HepG2 (cell line): Measurements from ENCODE around the gene C1QTNF12. TPM values are rescaled to one million over a fixed set of nuclear protein-coding genes. Genes with fewer than 3 reads are reported as not detected.
"Not testable (repeated sequence)": the region's sequence is repeated elsewhere in the genome, so short reads cannot be mapped to it uniquely, and the experiment has no call there.

Source experiments
- ATAC-seq: fragments of 200-7000 bp; cut with Tn5 transposase; 3 replicates; pipeline ENCODE4 v1.9.1; 2020; ENCODE audit warnings: mild to moderate bottlenecking, moderate library complexity
- BruUV-seq: library from RNA; stranded (reverse); fragments of 400-500 nt; replicated peaks from 2 replicates; lab custom pipeline; 2021; lab: Mats Ljungman, UMichigan
- CTCF ChIA-PET: fragments of 300-600 bp; formaldehyde crosslinking; extraction: SDS; loops from one replicate; lab custom pipeline; 2021; ENCODE audit warnings: low total read pairs, inconsistent platforms, low intra/inter-chr PET ratio; lab: Yijun Ruan, JAX
- POLR2A ChIA-PET: fragments of 350-600 bp; sonication (Branson Sonifier 250); formaldehyde crosslinking; loops from one replicate; lab custom pipeline; 2020; ENCODE audit warnings: antibody characterized with exemption, inconsistent platforms; lab: Yijun Ruan, JAX
- DNase-seq: peaks from one replicate; pipeline ENCODE4 v3.0.0-alpha.2; 2015; ENCODE audit warnings: low spot score
- FAIRE-seq: peaks from 3 replicates; lab custom pipeline; 2011; peaks lifted over from hg19 to GRCh38; lab: Jason Lieb, UNC
- H2AFZ ChIP-seq: one replicate; pipeline ENCODE4 v1.6.1; 2011; ENCODE audit warnings: low read length, inconsistent platforms
- H3K27ac ChIP-seq: fragments of 300-600 bp; 3 replicates; pipeline ENCODE4 v1.8.0; 2011; ENCODE audit warnings: mixed run types, mild to moderate bottlenecking, mixed read lengths, low read length, inconsistent platforms; ENCODE audit not compliant: insufficient read depth; ENCODE audit errors: extremely low read length
- H3K27me3 ChIP-seq, 2 experiments: fragments of 200-600 bp in 1 of 2; 2 replicates in 1 of 2; 3 replicates in 1 of 2; pipeline versions ENCODE4 v1.6.0 to v1.8.0; 2011; ENCODE audit warnings: low read length in 2 of 2, mild to moderate bottlenecking in 2 of 2, moderate library complexity in 2 of 2, inconsistent platforms in 1 of 2; ENCODE audit not compliant: insufficient read depth in 2 of 2, control insufficient read depth in 1 of 2
- H3K36me3 ChIP-seq, 2 experiments: fragments of 200-600 bp in 1 of 2; replicated peaks in 1 of 2; 2 replicates in 1 of 2; 3 replicates in 1 of 2; pipeline versions ENCODE4 v1.5.1 to v1.8.0; 2011; ENCODE audit warnings: low read length in 2 of 2, inconsistent platforms in 1 of 2; ENCODE audit not compliant: insufficient read depth in 2 of 2, control insufficient read depth in 1 of 2
- H3K4me1 ChIP-seq: 2 replicates; pipeline ENCODE4 v1.5.1; 2012; ENCODE audit warnings: low read length, inconsistent platforms; ENCODE audit not compliant: insufficient read depth
- H3K4me2 ChIP-seq: 2 replicates; pipeline ENCODE4 v1.6.0; 2011; ENCODE audit warnings: low read depth, low read length, inconsistent platforms
- H3K4me3 ChIP-seq, 3 experiments: fragments of 200-600 bp in 1 of 3; sonication (generic), shearing (Covaris generic) in 1 of 3; replicated peaks in 1 of 3; 2 replicates each; pipeline ENCODE4 v1.5.1; 2011 to 2016; ENCODE audit warnings: low read length in 3 of 3, inconsistent platforms in 2 of 3, low read depth in 2 of 3, mild to moderate bottlenecking in 2 of 3, control low read depth in 1 of 3, mixed read lengths in 1 of 3; ENCODE audit not compliant: insufficient read depth in 1 of 3
- H3K79me2 ChIP-seq: one replicate; pipeline ENCODE4 v1.6.1; 2011; ENCODE audit warnings: low read length, inconsistent platforms; ENCODE audit not compliant: insufficient read depth
- H3K9ac ChIP-seq: 2 replicates; pipeline ENCODE4 v1.6.0; 2011; ENCODE audit warnings: mild to moderate bottlenecking, low read depth, low read length, inconsistent platforms; ENCODE audit not compliant: insufficient read depth
- H3K9me3 ChIP-seq: 2 replicates; pipeline ENCODE4 v1.5.1; 2012; ENCODE audit warnings: mild to moderate bottlenecking, low read length
- H4K20me1 ChIP-seq: 2 replicates; pipeline ENCODE4 v1.6.0; 2011; ENCODE audit warnings: inconsistent platforms, mild to moderate bottlenecking, low read length, moderate library complexity; ENCODE audit not compliant: insufficient read depth
- CENPX ChIP-seq: sonication (generic); formaldehyde crosslinking; IDR thresholded peaks from 2 replicates; pipeline ENCODE4 v1.9.0; 2021; ENCODE audit warnings: mild to moderate bottlenecking, missing genetic modification reagents, moderate library complexity
- CREB3 ChIP-seq: sonication (generic); formaldehyde crosslinking; IDR thresholded peaks from 2 replicates; pipeline ENCODE4 v1.5.0; 2020; ENCODE audit warnings: missing genetic modification reagents
- DDIT3 ChIP-seq: sonication (generic); formaldehyde crosslinking; IDR thresholded peaks from 2 replicates; pipeline ENCODE4 v1.4.0; 2020; ENCODE audit warnings: mild to moderate bottlenecking, missing genetic modification reagents
- NR0B2 ChIP-seq: sonication (generic); formaldehyde crosslinking; IDR thresholded peaks from 2 replicates; pipeline ENCODE4 v1.4.0; 2020; ENCODE audit warnings: mild to moderate bottlenecking, missing genetic modification reagents
- NR3C1 ChIP-seq: sonication (generic); formaldehyde crosslinking; IDR thresholded peaks from 2 replicates; pipeline ENCODE4 v1.4.0; 2020; ENCODE audit warnings: missing genetic modification reagents
- U2AF2 ChIP-seq: fragments of 200-400 bp; formaldehyde crosslinking; IDR thresholded peaks from 2 replicates; pipeline ENCODE4 v1.6.1; 2017; ENCODE audit warnings: low read depth, mild to moderate bottlenecking, low read length
- ZC3H13 ChIP-seq: sonication (generic); formaldehyde crosslinking; IDR thresholded peaks from 2 replicates; pipeline ENCODE4 v1.8.1; 2023; ENCODE audit warnings: mild to moderate bottlenecking, missing genetic modification reagents, moderate library complexity
- ZNF143 ChIP-seq: sonication (generic); formaldehyde crosslinking; IDR thresholded peaks from 2 replicates; pipeline ENCODE4 v1.4.0; 2020; ENCODE audit warnings: missing genetic modification reagents
- ZNF207 ChIP-seq: fragments of 450-650 bp; IDR thresholded peaks from 2 replicates; pipeline ENCODE4 v1.6.1; 2016; ENCODE audit warnings: antibody characterized with exemption, borderline replicate concordance
- ZNF746 ChIP-seq: sonication (generic); formaldehyde crosslinking; IDR thresholded peaks from 2 replicates; pipeline ENCODE4 v1.8.0; 2022; ENCODE audit warnings: mild to moderate bottlenecking, missing genetic modification reagents
- WGBS: methylation state at CpG from one replicate; pipeline ENCODE4 v1.1.6; 2017; ENCODE audit warnings: low lambda C conversion rate; 5-methylcytosine and 5-hydroxymethylcytosine counted together
- in situ Hi-C: cut with HindIII; loops from 2 replicates; pipeline ENCODE4 v1.10.0; 2017; ENCODE audit warnings: low pct_unique_long_range_greater_than_20kb; ENCODE audit not compliant: extremely low pct_ligation_motif_present
- intact Hi-C: fragments of 100-400 bp; cut with micrococcal nuclease; formaldehyde crosslinking; loops from one replicate; pipeline ENCODE4 v1.10.0; 2022; ENCODE audit not compliant: unreplicated experiment
- polyA plus RNA-seq, 8 experiments: library from polyadenylated mRNA; depleted of rRNA in 3 of 8; stranded (reverse) in 7 of 8; unstranded in 1 of 8; fragments of >200 nt; fragmentation: Illumina TruSeq in 4 of 8; extraction: Trizol in 4 of 8; gene quantifications; 2 replicates each; pipeline versions ENCODE4 v1.2.1 to v1.2.3, GENCODE V29; 2011 to 2016; ENCODE audit warnings: low read depth in 4 of 8, missing spikeins in 1 of 8, mixed read lengths in 1 of 8; ENCODE audit not compliant: insufficient read depth in 1 of 8
- total RNA-seq, 5 experiments: library from RNA; depleted of rRNA; stranded (reverse); fragments of >200 nt; fragmentation: Illumina TruSeq; extraction: Trizol; gene quantifications; 2 replicates each; pipeline ENCODE4 v1.2.3, GENCODE V29; 2016; ENCODE audit warnings: low read depth in 1 of 5
- TF ChIP-seq, protein P1 (sequence below): sonication (generic); formaldehyde crosslinking; IDR thresholded peaks from 2 replicates; pipeline ENCODE4 v1.5.0; 2020; ENCODE audit warnings: mild to moderate bottlenecking, missing genetic modification reagents

The C1QTNF12 gene
- total and polyA plus RNA-seq, 2 of the 13 experiments (the other 11 are each of a cell fraction or from before 2014, with no cell fraction given): 0.18 to 0.64 TPM

DNA sequence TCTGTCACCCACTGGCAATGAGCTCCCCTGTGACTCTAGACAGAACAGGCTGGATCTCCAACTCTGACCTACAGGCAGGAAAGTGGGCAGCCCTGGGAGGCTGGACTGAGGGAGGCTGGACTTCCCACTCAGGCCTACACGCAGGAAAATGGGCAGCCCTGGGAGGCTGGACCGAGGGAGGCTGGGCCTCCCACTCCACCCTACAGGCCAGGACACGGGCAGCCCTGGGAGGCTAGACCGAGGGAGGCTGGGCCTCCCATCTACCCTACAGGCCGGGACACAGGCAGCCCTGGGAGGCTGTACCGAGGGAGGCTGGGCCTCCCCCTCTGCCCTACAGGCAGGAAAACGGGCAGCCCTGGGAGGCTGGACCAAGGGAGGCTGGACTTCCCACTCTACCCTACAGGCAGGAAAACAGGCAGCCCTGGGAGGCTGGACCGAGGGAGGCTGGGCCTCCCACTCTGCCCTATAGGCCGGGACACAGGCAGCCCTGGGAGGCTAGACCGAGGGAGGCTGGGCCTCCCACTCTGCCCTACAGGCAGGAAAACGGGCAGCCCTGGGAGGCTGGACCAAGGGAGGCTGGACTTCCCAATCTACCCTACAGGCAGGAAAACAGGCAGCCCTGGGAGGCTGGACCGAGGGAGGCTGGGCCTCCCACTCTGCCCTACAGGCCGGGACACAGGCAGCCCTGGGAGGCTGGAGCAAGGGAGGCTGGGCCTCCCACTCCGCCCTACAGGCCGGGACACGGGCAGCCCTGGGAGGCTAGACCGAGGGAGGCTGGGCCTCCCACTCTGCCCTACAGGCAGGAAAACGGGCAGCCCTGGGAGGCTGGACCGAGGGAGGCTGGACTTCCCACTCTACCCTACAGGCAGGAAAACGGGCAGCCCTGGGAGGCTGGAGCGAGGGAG, 1.7 kb upstream of the C1QTNF12 start:
- in situ Hi-C loops, DNase-seq, H3K79me2 ChIP-seq, POLR2A ChIA-PET, H2AFZ ChIP-seq, H3K27me3 ChIP-seq, intact Hi-C loops, H3K9me3 ChIP-seq, H3K36me3 ChIP-seq, H3K27ac ChIP-seq, H4K20me1 ChIP-seq, FAIRE-seq, H3K4me2 ChIP-seq, H3K9ac ChIP-seq, ATAC-seq, CTCF ChIA-PET, BruUV-seq, H3K4me3 ChIP-seq, H3K4me1 ChIP-seq: not testable (repeated sequence)
- TF ChIP-seq, protein P1, sequence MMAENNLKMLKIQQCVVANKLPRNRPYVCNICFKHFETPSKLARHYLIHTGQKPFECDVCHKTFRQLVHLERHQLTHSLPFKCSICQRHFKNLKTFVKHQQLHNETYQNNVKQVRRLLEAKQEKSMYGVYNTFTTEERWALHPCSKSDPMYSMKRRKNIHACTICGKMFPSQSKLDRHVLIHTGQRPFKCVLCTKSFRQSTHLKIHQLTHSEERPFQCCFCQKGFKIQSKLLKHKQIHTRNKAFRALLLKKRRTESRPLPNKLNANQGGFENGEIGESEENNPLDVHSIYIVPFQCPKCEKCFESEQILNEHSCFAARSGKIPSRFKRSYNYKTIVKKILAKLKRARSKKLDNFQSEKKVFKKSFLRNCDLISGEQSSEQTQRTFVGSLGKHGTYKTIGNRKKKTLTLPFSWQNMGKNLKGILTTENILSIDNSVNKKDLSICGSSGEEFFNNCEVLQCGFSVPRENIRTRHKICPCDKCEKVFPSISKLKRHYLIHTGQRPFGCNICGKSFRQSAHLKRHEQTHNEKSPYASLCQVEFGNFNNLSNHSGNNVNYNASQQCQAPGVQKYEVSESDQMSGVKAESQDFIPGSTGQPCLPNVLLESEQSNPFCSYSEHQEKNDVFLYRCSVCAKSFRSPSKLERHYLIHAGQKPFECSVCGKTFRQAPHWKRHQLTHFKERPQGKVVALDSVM (CRISPR knock-in tag): peak; percentile 89
- WGBS: 67% methylated on average over 3 of the region's 21 CpGs

DNA sequence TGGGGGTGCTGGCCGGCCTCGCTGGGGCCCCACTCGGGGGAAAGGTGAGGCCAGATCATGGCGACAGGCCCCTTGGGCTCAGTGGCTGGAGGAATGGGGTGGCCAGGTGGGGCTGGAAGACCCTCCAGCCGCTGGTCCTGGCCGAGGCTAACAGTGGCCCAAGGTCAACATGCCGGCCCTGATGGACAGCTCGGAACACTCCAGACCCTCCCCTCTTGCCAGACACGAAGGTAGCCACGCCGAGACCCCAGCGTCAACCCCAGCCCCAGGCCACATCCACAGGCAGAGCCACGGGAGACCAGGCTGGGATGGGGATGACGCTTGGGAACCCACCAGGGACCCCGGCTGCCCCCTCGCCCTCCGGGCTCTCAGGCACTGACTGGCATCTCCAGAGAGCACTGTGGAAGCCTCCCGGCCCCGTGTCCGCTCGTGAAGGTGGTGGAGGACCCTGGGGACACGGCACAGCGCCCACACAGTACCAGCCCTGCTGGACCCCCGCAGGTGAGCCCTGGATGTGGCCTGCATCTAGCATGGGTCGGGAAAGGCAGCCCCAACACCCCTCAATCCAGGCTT, 905 bp upstream of the C1QTNF12 start:
- BruUV-seq: no TSS peak
- FAIRE-seq (no peak), DNase-seq (no peak), ATAC-seq (peak; percentile 15)
- H3K27me3 ChIP-seq: no peaks in the 10 kb centered on the region
- H3K27ac ChIP-seq: no peak overlapping the region
- no peak overlapping the region for H3K9ac ChIP-seq
- H3K4me2 ChIP-seq: no peak overlapping the region
- ChIA-PET CTCF (no interaction called here), POLR2A (no interaction called here)
- intact Hi-C loops (no loop called here), in situ Hi-C loops (no loop called here)
- H3K4me3 ChIP-seq: no peak overlapping the region
- no peaks in the 10 kb centered on the region for H3K79me2 ChIP-seq
- no peaks in the 10 kb centered on the region for H4K20me1 ChIP-seq
- 40% methylated on average over 1 of the region's 25 CpGs for WGBS
- H3K4me1 ChIP-seq: peaks cover 8% of the 10 kb centered on the region
- no peaks in the 10 kb centered on the region for H3K9me3 ChIP-seq
- H3K36me3 ChIP-seq: no peaks in the 10 kb centered on the region
- no peak overlapping the region for H2AFZ ChIP-seq
- 0 out of 2 replicates have a peak, but pooled peaks have one; percentile 1 for TF ChIP-seq ZC3H13
- TF ChIP-seq U2AF2: no peak
- no peak for TF ChIP-seq NR0B2
- no peak for TF ChIP-seq DDIT3 (CRISPR knock-in tag)
- no peak for TF ChIP-seq CENPX (CRISPR knock-in tag)
- TF ChIP-seq NR3C1 (CRISPR knock-in tag): no peak
- TF ChIP-seq ZNF207: no peak
- TF ChIP-seq ZNF143 (CRISPR knock-in tag): no peak
- no peak for TF ChIP-seq ZNF746 (CRISPR knock-in tag)
- no peak for TF ChIP-seq CREB3 (CRISPR knock-in tag)
